Measurements from ENCODE around the gene TEX261. TPM values are rescaled to one million over a fixed set of nuclear protein-coding genes. Genes with fewer than 3 reads are reported as not detected.

TEX261 gene
- total RNA-seq, 1 donor from 2014 or later = 33.0 TPM

DNA sequence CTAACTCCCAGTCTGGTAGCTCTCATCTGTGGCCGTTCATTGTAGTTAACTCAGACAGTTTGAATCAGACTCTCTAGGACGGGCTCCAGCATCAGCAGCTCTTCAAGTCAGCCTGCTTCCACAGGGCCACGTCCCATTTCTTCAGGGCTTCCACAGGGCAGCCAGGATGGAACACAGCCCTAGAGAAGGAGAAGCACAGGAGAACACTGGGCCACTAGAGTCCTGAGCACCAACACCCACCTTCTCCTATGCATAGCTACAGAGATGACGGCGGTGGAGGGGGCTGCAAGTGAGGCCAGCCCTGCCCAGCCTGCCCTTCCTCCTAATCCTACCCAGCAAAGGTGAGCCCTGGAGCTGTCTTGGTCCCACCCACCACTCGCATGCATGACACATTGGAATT lies 10.2 kb upstream of the TEX261 start:
- H3K27me3 Mint-ChIP-seq (ENCODE audit: low read depth) = peaks cover 16% of the 10 kb centered on the region
- DNase-seq (ENCODE audit: low spot score in 2 of 2, unreplicated experiment in 2 of 2) = peak in 1 of 2 experiments; percentile 26
- H3K4me3 Mint-ChIP-seq = no peak overlapping the region
- peaks cover 3% of the 10 kb centered on the region for H3K4me1 Mint-ChIP-seq
- no peak overlapping the region for H3K27ac Mint-ChIP-seq
- no peaks in the 10 kb centered on the region for H3K9me3 Mint-ChIP-seq
- TF ChIP-seq, protein P1, sequence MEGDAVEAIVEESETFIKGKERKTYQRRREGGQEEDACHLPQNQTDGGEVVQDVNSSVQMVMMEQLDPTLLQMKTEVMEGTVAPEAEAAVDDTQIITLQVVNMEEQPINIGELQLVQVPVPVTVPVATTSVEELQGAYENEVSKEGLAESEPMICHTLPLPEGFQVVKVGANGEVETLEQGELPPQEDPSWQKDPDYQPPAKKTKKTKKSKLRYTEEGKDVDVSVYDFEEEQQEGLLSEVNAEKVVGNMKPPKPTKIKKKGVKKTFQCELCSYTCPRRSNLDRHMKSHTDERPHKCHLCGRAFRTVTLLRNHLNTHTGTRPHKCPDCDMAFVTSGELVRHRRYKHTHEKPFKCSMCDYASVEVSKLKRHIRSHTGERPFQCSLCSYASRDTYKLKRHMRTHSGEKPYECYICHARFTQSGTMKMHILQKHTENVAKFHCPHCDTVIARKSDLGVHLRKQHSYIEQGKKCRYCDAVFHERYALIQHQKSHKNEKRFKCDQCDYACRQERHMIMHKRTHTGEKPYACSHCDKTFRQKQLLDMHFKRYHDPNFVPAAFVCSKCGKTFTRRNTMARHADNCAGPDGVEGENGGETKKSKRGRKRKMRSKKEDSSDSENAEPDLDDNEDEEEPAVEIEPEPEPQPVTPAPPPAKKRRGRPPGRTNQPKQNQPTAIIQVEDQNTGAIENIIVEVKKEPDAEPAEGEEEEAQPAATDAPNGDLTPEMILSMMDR (IDR thresholded peaks at IDR 0.05; ENCODE audit: unreplicated experiment) = no peak
- H3K36me3 Mint-ChIP-seq = no peaks in the 10 kb centered on the region

DNA sequence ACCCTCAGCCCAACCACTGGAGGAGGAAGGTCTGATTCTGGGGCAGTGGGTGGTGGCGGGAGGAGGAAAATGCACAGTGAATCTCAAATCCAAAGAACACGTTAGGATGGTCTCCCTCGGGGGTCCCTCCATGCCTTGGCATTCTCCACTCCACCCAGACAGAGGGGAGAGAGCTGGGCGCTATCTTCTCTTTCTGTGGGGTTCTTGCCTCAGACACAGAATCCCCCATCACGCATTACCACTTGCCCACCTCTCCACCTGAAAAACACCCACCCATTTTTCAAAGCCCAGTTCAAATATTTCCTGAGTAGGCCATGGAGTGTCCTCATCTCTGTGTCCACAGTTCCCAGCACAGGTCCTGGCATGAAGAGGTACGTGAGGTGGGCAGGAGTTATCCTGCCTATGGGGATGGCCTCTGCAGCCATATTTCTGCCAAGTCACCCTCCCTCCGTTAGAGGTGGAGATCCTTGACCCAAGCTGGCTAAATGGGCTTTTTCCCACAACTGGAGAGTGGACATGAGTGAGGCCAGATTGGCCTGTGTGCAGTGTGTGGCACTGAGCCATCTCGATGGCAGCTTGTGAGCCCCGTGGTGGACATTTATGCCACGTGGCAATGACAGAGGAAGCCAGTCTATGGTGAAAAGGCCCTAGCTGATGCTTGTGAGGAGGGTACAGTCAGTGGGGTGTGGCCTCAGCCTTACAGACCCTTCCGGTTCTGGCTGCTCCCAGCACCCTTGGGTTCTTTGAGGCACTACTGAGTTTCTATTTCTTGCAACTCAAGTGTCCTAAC lies 9.5 kb upstream of the TEX261 start:
- Mint-ChIP-seq H3K4me1 (peaks cover 3% of the 10 kb centered on the region), H3K9me3 (no peaks in the 10 kb centered on the region), H3K4me3 (no peak overlapping the region), H3K36me3 (no peaks in the 10 kb centered on the region), H3K27ac (no peak overlapping the region), H3K27me3 (ENCODE audit: low read depth) (peaks cover 14% of the 10 kb centered on the region)
- DNase-seq (ENCODE audit: low spot score in 2 of 2, unreplicated experiment in 2 of 2) = peak in 1 of 2 experiments; percentile 25
- TF ChIP-seq, protein P1 (IDR thresholded peaks at IDR 0.05; ENCODE audit: unreplicated experiment) = no peak

DNA sequence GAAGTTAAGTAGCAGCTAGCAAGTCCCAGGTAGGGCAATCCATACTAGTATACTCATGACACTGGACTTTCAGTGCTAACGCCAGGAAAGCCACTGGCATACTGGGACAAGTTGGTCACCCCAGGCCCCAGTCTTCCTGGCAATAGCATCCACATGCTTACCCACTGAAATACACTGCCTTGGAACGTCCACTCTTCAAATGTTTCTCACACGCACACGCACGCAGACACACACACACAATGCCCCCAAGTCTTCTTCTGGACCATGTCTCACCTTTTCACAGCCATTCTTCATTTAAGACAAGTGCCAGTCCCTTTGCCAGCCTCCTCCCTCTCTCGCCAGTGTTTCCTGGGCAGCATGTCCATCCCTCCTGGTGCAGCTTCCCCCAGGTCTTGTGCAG lies 8.7 kb upstream of the TEX261 start:
- peaks cover 3% of the 10 kb centered on the region for H3K4me1 Mint-ChIP-seq
- no peak overlapping the region for H3K4me3 Mint-ChIP-seq
- no peaks in the 10 kb centered on the region for H3K36me3 Mint-ChIP-seq
- TF ChIP-seq, protein P1 (IDR thresholded peaks at IDR 0.05; ENCODE audit: unreplicated experiment) = no peak
- no peak for DNase-seq (ENCODE audit: low spot score in 2 of 2, unreplicated experiment in 2 of 2)
- H3K9me3 Mint-ChIP-seq = no peaks in the 10 kb centered on the region
- H3K27ac Mint-ChIP-seq = no peak overlapping the region
- peaks cover 18% of the 10 kb centered on the region for H3K27me3 Mint-ChIP-seq (ENCODE audit: low read depth)

DNA sequence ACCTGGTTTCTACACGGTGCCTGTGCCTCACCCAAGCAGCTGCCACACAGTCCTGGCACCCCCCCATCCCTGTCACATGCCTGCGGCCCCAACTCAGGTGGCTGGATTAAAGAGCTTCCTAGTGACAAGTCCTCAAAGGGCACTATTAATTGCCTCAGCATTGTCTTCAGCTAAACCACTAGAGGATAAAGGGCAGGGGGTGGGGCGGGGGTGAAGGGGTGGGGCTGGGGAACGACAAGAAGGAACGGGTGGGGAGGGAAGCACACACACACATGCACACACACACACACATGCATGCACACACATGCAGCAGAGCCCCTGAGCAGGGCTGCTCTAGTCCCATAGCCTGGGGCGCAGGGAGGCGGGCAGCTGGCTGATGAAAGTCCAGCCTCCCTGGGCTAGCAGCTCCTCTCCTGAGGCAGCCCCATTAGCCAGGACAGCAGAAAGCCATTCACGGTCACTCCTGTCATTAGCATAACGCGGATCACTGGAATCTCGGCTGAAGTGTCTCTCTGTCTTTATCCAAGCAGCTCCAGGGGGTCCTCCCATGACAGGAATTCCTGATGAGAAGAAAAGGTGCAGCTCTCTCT lies 7.4 kb upstream of the TEX261 start:
- TF ChIP-seq, protein P1 (IDR thresholded peaks at IDR 0.05; ENCODE audit: unreplicated experiment) = no peak
- no peak overlapping the region for H3K27ac Mint-ChIP-seq
- no peak for DNase-seq (ENCODE audit: low spot score in 2 of 2, unreplicated experiment in 2 of 2)
- no peaks in the 10 kb centered on the region for H3K9me3 Mint-ChIP-seq
- no peak overlapping the region for H3K4me3 Mint-ChIP-seq
- peaks cover 3% of the 10 kb centered on the region for H3K4me1 Mint-ChIP-seq
- peaks cover 25% of the 10 kb centered on the region for H3K27me3 Mint-ChIP-seq (ENCODE audit: low read depth)
- H3K36me3 Mint-ChIP-seq = no peaks in the 10 kb centered on the region

DNA sequence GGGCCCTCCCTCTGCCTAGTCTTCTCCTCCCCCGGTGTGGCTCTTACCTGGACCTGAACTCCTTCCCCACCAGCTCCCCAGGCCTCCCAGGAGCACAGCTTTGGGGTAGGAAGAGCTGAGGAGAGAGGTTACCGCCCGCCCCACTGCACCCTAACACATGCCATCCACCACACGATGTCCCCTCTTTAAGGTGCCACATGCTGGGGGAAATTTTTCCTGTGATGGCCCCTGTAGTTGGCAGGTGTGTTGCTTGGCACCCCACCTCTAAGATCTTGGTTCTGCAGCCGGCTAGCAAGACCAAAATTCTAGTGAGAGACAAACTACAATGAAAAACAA lies 6.9 kb upstream of the TEX261 start:
- no peaks in the 10 kb centered on the region for H3K36me3 Mint-ChIP-seq
- TF ChIP-seq, protein P1 (IDR thresholded peaks at IDR 0.05; ENCODE audit: unreplicated experiment) = no peak
- H3K4me3 Mint-ChIP-seq = no peak overlapping the region
- H3K27me3 Mint-ChIP-seq (ENCODE audit: low read depth) = peaks cover 25% of the 10 kb centered on the region
- no peak for DNase-seq (ENCODE audit: low spot score in 2 of 2, unreplicated experiment in 2 of 2)
- no peak overlapping the region for H3K27ac Mint-ChIP-seq
- no peaks in the 10 kb centered on the region for H3K9me3 Mint-ChIP-seq
- peaks cover 3% of the 10 kb centered on the region for H3K4me1 Mint-ChIP-seq
